ENCODE measurements around the gene DSCAM.

GRCh38 chr21:40516335-40516734 lies 330.6 kb downstream of the DSCAM start:
- TF ChIP-seq, protein P1, sequence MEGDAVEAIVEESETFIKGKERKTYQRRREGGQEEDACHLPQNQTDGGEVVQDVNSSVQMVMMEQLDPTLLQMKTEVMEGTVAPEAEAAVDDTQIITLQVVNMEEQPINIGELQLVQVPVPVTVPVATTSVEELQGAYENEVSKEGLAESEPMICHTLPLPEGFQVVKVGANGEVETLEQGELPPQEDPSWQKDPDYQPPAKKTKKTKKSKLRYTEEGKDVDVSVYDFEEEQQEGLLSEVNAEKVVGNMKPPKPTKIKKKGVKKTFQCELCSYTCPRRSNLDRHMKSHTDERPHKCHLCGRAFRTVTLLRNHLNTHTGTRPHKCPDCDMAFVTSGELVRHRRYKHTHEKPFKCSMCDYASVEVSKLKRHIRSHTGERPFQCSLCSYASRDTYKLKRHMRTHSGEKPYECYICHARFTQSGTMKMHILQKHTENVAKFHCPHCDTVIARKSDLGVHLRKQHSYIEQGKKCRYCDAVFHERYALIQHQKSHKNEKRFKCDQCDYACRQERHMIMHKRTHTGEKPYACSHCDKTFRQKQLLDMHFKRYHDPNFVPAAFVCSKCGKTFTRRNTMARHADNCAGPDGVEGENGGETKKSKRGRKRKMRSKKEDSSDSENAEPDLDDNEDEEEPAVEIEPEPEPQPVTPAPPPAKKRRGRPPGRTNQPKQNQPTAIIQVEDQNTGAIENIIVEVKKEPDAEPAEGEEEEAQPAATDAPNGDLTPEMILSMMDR (IDR thresholded peaks at IDR 0.05 in 4 of 5, conservative IDR thresholded peaks at IDR 0.05 in 1 of 5) = no peak
- no peak for TF ChIP-seq POLR2A (IDR thresholded peaks at IDR 0.05)
